Activated CD4-positive, CD25-positive, alpha-beta regulatory T cell treated with anti-CD3 and anti-CD28 coated beads, Interleukin-2, amount 50 U/mL, for 16 hours (primary cell): Measurements from ENCODE around the gene KLHDC4.

Experiments used
- DNase-seq: peaks from one replicate; pipeline ENCODE4 v3.0.0-alpha.2; 2020; ENCODE audit warnings: low read depth, low spot score

KLHDC4 gene

DNA sequence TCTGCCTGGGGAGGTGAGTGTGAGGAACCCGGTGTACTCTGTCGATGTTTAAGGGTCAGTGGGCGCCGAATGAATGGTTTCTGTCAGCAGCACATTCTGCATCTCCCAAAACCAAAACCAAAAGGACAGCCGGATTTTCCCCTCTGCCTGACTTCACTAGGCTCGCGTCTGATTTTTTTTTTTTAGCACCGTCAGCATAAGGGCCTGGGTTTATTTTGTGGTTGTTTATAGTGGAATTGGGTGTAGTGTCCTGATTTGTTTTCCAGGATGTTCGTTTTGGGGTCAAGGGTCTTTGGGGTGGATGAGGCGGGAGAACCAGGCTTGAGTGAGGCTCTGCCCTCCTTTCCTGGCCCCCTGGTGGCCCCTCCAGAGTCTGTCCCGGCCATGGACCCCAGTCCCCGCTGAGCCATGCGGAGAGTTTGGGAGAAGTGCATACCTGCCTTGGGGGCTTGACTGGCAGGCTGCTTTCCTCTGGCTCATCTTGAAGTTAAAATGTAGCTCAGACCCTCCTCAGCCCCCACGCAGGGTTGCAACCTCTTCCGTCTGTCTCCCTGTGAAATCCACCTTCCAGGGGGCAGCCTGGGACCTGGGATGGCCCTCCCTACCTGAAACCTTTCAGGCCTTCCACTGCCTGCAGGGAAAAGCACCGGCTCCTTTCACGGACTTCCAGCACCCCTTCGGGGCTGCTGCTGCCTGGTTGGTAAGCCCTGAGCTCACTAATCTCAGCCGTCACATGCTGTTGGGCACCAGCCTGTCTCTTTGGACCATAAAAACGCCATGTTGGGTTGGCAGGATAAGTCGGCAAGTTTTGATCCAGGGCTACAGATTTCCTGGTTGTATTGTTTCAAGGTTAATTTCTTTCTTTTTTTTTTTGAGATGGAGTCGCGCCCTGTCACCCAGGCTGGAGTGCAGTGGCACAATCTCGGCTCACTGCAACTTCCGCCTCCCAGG is 103.3 kb downstream of the KLHDC4 start:
- DNase-seq, result no peak

DNA sequence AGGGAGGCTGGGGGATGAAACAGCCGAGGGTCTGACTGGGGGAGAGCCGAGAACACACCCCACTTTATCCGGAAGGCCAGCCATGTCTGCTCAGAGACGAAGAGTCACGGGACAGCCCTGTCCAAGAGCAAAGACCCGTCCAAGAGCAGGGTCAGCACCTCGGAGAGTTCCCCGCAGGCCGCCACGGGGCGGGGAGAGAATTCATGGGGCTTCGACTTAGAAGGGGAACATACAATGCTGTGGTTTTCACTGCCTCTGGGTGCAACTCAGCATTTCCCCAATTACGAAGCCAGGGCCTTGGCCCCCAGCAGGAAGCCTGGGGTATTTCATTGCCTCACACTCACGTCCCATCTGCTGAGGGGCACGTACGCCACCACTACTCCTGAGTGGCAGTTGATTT is 104.2 kb downstream of the KLHDC4 start:
- no peak for DNase-seq

DNA sequence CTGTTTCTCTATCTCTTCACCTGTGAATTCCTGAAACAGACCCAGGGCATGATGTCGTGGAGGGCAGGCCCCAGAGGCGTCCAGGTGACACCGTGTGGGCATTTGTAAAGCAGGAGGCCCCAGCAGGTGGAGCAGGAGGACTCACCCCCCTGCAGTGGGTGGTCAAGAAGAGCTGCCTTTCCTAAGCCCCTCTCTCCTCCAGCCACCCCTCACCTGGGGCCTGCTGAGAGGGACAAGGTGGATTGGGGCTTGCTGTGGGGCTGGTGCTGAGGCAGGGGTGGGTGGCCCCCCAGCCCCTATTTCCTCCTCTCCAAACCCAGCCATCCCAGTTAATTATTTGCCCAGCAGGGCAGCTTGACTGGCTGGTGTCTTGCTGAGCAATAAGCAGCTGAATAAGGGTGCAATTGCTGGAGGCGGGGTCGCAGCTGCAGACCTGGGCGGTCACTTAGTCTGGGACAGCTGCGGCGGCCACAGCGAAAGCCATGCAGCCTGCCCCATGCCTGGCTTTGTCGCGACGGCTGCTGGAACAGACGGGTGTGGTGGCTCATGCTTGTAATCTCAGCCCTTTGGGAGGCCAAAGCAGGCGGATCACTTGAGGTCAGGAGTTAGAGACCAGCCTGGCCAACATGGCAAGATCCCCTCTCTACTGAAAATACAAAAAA is 107.1 kb downstream of the KLHDC4 start:
- no peak for DNase-seq
